GM10847 (cell line): ENCODE measurements around the gene CFAP206.

Source experiments
- POLR2A ChIP-seq: IDR thresholded peaks from 2 replicates; pipeline ENCODE4 v1.6.1; 2011; ENCODE audit not compliant: insufficient read length; ENCODE audit errors: extremely low read depth

The CFAP206 gene

DNA sequence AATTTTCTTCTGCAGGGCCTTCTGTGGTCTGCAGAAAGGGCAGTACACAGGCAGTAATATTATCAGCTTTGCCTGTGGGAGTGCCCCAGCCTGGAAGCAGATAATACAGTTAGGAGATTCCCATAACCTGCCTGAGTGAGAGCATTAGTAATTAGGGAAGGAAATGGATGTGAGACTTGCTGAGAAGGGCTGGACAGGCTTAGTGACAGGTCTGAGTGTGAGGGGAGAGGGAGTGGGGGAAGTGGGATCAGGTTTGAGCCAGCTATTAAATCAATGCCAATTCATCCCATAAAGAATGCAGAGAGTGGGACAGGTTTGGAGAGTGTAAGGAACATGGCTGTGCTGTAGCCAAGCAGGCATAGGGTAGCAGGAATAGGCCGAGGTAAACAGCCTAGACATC lies 10.1 kb upstream of the CFAP206 start:
- TF ChIP-seq POLR2A = no peak

DNA sequence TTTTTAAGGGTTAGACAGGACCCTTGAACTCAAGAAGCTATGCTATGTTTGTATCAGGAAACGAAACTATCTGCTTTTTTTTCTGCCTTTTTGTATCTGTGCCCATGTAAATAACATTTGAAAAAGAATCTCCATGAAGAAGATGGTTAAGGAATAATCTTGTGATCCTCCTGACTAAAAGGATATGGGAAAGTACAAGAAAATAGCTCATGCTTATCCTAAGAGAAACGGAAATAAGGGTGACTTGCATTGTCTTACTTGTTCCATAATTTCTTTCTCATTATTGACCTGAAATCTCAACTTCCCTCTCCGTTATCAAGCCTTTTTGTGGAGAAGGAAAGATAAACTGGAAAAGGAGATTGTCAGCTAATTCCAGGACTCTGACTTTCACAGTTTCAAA lies 5.9 kb upstream of the CFAP206 start:
- no peak for TF ChIP-seq POLR2A

DNA sequence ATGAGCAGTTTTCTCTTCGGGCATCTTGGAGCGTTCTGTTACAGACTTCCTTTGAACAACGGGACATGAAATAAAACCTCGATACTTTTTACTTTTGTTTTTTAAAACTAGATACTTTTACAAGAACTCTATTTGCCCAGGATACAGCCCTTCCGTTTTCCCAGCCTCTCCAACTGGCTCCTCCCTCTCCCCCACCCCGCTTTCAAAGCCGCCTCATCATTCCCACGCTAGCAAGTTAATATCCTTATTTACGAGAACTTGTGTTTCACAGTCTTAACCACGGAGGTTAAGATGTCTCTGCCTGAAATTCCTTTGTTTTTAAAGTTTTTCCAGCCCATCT lies 241 bp upstream of the CFAP206 start:
- no peak for TF ChIP-seq POLR2A

DNA sequence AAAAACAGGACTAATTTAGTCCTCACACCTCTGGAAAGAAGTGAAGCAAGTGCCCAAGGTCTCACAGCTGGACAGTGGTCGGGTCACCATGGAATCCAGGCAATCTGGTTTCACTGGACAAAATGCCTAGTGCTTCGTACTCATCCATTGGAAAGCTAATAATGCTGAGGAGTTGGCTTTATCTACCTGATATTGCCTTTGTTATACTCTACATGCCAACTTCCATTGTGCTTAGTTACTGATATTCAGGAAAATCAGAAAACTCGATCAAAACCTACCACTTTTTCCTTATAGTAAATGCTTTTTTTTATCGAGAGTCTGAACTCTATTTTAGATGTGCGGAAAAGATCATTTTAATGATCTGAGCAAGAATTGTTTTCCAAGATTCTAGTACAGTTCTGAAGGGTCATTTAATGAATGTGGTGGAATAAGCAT lies 966 bp downstream of the CFAP206 start:
- TF ChIP-seq POLR2A = no peak

DNA sequence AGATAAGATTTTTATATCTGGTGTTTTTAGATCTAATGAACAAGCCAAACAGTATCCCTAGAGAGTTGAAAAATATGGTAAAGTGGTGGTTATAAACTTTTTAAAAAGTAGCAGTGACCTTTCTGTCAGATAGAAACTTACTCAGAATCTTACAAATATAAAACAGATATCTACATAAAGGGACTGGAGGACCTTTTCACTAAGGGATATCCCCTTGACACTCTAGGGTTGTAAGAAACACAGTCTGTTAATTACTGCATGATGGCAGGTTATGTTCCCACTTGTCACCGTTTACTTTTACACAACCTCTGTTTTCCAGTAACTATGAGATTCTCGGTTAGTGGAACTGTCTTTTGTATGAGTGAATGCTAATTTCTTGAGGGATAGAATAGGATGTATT lies 11.5 kb downstream of the CFAP206 start:
- no peak for TF ChIP-seq POLR2A

DNA sequence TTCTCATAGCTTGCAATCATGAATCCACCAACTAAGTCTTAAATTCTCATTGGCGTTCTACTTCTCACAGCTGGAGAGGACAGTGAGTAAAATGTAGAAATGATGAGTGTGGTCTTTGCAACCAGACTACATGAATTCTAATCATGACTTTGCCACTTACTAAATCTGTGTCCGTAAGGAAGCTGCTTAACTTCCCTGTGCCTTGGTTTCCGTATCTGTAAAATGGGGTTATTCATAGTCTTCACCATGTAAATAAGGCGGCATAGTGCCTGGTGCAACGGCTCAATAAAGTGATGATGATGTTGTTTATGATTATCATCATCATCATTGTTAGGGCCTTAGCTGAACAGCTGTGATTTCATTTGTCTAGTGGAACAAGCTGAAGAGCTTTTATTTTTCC lies 12.6 kb downstream of the CFAP206 start:
- TF ChIP-seq POLR2A = no peak

GRCh38 chr6:87421576-87421975 lies 13.8 kb downstream of the CFAP206 start:
- TF ChIP-seq POLR2A = no peak

GRCh38 chr6:87426789-87427188 lies 19.0 kb downstream of the CFAP206 start:
- TF ChIP-seq POLR2A = no peak

GRCh38 chr6:87430499-87430898 lies 22.7 kb downstream of the CFAP206 start:
- no peak for TF ChIP-seq POLR2A

DNA sequence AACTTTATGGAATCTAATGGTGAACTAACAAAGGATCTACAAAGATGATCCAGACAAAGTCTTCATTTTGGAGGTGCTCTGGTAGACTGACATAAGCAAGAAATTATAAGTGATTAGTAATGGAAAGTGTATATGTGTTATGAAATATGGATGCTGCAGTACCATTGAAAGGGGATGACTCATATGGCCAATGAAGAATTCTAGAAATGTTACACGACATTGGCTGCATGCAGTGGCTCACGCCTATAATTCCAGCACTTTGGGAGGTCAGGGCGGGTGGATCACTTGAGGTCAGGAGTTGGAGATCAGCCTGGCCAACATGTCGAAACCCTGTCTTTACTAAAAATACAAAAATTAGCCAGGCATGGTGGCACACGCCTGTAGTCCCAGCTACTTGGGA lies 23.5 kb downstream of the CFAP206 start:
- TF ChIP-seq POLR2A = no peak

DNA sequence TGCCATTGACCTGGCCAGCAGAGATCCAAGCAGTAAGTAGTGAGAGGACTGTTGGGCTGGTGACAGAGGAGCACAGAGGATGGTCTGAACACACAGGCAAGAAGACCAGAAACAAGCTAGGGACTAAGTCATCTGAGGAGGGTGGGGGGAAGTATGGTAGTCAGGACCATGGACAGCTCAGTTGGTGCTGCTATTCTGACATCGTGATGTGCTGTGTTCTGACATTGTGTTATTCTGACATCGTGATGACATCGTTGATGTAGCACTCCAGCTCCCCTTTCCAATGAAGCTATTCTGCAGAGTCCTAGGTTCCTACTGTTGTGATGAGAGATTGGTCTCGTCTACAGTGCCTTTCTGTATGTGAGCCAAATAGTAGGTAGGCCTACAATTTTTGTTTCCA lies 28.7 kb downstream of the CFAP206 start:
- no peak for TF ChIP-seq POLR2A

- no peak for TF ChIP-seq POLR2A
Measured at GRCh38 chr6:87441711-87442110, 33.9 kb downstream of the CFAP206 start.

GRCh38 chr6:87444362-87444761 lies 36.6 kb downstream of the CFAP206 start:
- no peak for TF ChIP-seq POLR2A

DNA sequence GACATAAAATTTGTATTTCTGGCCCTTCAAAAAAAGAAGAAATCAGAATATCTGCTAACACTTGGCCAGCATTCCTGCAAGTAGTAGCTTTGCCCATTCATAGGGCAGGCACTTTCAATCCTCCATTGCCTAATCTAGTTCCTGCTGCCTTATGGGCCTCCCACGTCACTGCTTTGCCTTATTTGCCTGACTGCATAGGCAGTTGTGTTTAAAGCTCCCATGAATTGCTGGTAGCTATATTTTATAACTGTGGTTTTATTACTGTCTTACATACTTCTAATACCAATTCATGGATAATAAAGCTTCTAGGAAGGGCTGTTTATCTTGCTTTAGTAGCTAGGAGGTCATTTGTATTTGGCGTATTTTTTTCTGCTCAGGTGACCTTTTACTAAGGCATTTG lies 57.3 kb downstream of the CFAP206 start:
- no peak for TF ChIP-seq POLR2A

DNA sequence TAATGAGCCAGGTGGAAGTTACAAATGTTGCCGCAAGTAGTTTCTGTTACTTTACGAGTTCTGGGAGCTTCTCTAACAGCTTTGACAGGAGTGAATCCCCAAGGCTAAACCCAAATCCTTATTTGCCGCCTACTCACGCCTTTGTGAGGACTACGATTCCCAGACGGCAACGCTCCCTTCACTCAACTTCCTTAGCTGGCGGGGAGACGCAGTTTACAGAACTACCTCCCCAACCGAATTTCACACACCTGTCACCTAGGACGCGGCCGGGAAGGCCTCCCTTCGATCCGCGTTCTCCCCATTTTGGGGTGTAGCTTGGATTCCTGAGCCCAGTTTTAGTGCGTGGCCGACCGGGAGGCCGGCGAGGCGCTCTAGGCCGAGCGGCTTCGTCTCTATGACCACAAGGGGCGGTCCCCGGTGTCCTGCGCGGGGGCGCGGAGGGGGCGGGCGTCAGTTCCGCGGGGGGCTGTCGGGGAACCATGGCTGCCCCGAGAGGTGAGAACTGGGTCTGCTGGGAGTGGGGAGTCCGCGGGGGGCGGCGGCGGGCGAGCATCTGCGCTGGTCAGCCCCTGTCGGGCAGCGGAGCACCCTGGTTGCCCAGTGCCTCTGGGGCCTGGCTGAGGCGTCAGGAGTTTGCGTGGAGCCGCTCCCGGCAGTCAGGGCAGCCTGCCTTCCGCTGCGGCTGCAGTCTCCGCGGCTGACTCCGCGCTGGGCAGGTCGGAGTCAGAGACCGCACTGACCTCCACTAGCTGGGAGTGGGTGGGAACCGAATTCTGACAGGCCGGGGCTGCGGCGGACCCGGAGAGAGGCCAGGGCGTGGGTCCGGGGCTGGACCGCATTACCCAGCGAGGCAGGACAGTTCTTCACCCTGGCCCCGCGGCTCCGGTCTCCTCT lies 65.0 kb downstream of the CFAP206 start, which contains the start of gene SLC35A1:
SLC35A1 (plus strand) TSS at position 450 of the 894 bp plus-strand sequence; CDS start at position 480, 30 bp downstream.
- TF ChIP-seq POLR2A = peak; percentile 35

GRCh38 chr6:87473419-87473903 lies 65.7 kb downstream of the CFAP206 start:
- no peak for TF ChIP-seq POLR2A

DNA sequence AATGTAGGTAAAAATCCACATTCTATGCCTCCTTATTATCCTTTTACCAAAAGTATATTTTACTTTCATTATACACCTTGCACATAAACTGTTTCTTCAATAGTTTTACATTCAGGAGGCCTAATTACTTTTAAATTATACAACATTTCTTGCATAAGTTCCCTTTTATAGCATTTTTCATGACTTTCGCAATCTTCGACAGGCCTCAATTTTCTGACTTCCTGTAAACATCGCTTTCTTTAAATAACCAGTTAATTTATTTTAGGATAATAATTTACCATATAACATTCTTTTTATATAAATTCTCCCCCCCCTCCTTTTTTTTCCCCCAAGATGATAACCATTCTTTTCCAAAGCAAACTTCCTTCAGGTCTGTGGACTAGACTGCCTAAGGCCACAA lies 74.2 kb downstream of the CFAP206 start:
- no peak for TF ChIP-seq POLR2A
